HFFc6 (cell line): Measurements from ENCODE around the gene P2RY11. TPM values are rescaled to one million over a fixed set of nuclear protein-coding genes. Genes with fewer than 3 reads are reported as not detected.

Source experiments
- DNase-seq: peaks from one replicate; pipeline ENCODE4 v3.0.0-alpha.2; 2018
- H3K27ac Mint-ChIP-seq: 2 replicates; pipeline ENCODE4 v1.8.0; 2020; ENCODE audit warnings: mild to moderate bottlenecking, mixed read lengths
- H3K27me3 Mint-ChIP-seq: 2 replicates; pipeline ENCODE4 v1.8.0; 2021; ENCODE audit warnings: mild to moderate bottlenecking, moderate library complexity, mixed read lengths; ENCODE audit not compliant: insufficient read depth
- H3K36me3 Mint-ChIP-seq: 2 replicates; pipeline ENCODE4 v1.8.0; 2021; ENCODE audit warnings: low read depth, mixed read lengths
- H3K4me1 Mint-ChIP-seq: 2 replicates; pipeline ENCODE4 v1.8.0; 2020; ENCODE audit warnings: low read depth, mixed read lengths
- H3K4me3 Mint-ChIP-seq: 2 replicates; pipeline ENCODE4 v1.8.0; 2020; ENCODE audit warnings: mild to moderate bottlenecking, moderate library complexity, mixed read lengths
- H3K9me3 Mint-ChIP-seq: 2 replicates; pipeline ENCODE4 v1.8.0; 2020; ENCODE audit warnings: mild to moderate bottlenecking, mixed read lengths
- total RNA-seq, 6 experiments: library from RNA; stranded (reverse); fragmentation: NEBNext Ultra II Directional; extraction: Animal tissue kit (Norgen Biotek cat#: 25700); gene quantifications; 2 replicates in 1 of 6; 3 replicates in 5 of 6; pipeline ENCODE4 v1.2.3, GENCODE V29; 2021
- TF ChIP-seq, protein P1 (sequence below): fragments of 200-600 bp; sonication (generic); IDR thresholded peaks from 2 replicates; pipeline ENCODE4 v1.5.0; 2021; ENCODE audit warnings: antibody characterized with exemption, mild to moderate bottlenecking

Gene P2RY11
- total RNA-seq, 6 experiments from 2014 or later, result 4.5 to 9.9 (median 5.4) TPM

DNA sequence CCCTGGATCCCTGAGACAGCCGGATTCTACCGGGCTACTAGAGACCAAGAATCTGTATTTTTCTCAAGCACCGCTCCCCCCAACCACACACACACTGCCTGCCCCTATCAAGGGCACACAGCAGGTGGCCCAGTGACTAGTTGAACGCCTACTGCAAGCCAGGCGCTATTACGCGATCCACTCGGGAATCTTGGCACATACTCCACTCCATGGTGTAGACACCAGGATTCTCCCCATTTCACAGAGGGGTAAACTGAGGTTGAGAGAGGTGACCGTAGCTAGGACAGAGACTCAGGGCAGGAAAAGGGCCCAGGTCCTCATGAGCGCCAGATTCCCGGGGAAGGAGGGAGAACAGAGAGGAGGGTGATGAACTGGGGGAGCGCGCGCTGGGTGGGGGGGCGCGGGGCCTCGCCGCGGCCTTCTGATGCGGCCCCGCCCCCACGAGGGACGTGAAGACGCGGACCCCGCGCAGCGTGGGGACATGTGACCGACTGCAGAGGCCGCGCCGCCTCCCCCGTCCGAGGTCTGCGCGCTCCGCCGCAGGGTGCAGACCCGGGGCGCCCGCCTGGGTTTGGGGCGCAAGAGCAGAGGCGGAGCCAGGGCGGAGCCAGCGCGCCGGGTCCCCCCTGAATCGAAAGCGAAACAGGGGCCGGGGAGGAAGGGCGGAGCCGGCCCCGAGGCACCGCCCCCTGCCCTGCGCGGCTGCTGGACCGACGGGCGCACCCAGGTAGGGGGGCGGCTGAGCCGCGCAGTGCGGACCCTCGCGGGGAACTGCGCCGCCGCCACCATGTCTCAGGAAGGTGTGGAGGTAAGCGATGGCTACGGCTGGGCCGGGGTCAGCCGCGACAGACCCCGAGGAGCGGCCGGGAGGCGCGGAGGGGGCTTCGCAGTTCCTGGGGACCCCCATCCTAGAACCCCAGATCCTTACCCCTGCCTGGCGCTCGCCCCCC is 25.6 kb upstream of the P2RY11 start, which contains the start of gene SHFL:
TSS of gene SHFL (plus strand) at position 677 of the 950 bp plus-strand sequence. CDS start at position 788, 111 bp downstream.
- Mint-ChIP-seq H3K4me1 (no peaks in the 10 kb centered on the region), H3K36me3 (peaks cover 5% of the 10 kb centered on the region), H3K27me3 (peaks cover 4% of the 10 kb centered on the region), H3K27ac (peak within 1 kb of the TSS; percentile 65), H3K9me3 (no peaks in the 10 kb centered on the region), H3K4me3 (peak within 1 kb of the TSS; percentile 85)
- TF ChIP-seq, protein P1, sequence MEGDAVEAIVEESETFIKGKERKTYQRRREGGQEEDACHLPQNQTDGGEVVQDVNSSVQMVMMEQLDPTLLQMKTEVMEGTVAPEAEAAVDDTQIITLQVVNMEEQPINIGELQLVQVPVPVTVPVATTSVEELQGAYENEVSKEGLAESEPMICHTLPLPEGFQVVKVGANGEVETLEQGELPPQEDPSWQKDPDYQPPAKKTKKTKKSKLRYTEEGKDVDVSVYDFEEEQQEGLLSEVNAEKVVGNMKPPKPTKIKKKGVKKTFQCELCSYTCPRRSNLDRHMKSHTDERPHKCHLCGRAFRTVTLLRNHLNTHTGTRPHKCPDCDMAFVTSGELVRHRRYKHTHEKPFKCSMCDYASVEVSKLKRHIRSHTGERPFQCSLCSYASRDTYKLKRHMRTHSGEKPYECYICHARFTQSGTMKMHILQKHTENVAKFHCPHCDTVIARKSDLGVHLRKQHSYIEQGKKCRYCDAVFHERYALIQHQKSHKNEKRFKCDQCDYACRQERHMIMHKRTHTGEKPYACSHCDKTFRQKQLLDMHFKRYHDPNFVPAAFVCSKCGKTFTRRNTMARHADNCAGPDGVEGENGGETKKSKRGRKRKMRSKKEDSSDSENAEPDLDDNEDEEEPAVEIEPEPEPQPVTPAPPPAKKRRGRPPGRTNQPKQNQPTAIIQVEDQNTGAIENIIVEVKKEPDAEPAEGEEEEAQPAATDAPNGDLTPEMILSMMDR, result no peak
- peak; percentile 27 for DNase-seq

DNA sequence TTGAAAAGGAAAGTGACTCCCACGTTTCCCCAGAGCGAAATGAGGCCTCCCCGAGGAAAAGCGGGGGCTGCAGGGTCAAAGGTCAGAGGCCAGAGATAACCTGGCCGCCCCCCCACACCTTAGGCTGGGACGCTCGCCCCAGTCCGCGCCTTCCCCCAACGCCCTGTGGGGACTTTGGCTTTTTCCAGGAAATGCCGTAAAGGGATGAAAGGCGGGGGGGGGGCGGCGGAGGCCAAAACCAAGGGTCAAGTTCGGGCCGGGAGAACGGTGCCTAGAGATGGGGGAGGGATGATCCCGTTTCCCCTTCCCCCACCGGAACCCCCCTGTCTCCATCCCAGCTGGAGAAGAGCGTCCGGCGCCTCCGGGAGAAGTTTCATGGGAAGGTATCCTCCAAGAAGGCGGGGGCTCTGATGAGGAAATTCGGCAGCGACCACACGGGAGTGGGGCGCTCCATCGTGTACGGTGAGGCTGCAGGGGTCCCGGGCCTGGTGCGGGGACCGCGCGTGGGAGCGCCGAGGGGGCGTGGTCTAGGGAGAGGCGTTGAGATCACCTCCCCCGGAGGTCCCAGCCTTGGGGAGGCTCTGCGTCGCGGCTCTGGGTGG is 24.8 kb upstream of the P2RY11 start:
- no peak for DNase-seq
- Mint-ChIP-seq H3K4me1 (no peaks in the 10 kb centered on the region), H3K36me3 (peaks cover 7% of the 10 kb centered on the region), H3K4me3 (peak overlapping the region; percentile 85), H3K9me3 (no peaks in the 10 kb centered on the region), H3K27me3 (peaks cover 4% of the 10 kb centered on the region; the same call in 1 of the 2 replicates), H3K27ac (no peak overlapping the region)
- TF ChIP-seq, protein P1, result no peak

DNA sequence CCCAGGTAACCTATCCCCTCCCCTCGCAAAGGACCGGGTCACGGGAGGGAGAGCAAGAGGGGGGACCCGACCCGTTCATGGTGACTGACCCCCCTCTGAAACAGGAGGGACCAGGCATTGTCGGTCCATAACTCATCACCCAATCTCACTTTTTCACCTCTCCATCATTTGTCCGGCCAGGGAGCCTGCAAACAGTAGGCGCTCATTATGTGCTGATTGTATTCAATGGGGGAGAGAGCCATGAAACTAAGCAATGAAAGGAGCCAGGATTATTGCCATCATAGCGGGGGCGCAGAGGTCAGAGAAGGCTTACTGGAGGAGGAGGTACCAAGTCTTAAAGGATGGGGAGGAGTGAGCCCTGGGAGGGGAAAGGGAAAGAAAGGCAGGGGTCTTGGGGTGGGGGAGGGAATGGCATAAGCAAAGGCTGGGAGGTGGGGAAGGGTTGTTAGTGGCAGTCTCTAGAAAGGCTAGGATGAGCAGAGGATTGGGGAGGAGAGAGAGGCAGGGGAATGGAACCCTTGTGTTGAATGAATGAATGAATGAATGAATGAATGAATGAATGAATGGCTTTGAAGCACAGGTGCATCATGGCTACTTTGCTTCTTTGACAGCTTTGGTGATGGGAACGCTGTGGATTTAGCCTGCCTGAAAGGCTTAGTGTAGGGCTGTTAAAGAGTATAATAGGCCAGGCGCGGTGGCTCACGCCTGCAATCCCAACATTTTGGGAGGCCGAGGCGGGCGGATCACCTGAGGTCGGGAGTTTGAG is 24.0 kb upstream of the P2RY11 start:
- peaks cover 4% of the 10 kb centered on the region for H3K27me3 Mint-ChIP-seq
- DNase-seq, result no peak
- H3K4me1 Mint-ChIP-seq, result no peaks in the 10 kb centered on the region
- peak overlapping the region; percentile 85; the same call in 1 of the 2 replicates for H3K4me3 Mint-ChIP-seq
- TF ChIP-seq, protein P1, result no peak
- H3K9me3 Mint-ChIP-seq, result no peaks in the 10 kb centered on the region
- no peak overlapping the region for H3K27ac Mint-ChIP-seq
- peaks cover 11% of the 10 kb centered on the region for H3K36me3 Mint-ChIP-seq

- no peak overlapping the region for H3K4me3 Mint-ChIP-seq
Measured at GRCh38 chr19:10088949-10089554, 22.4 kb upstream of the P2RY11 start.

More at GRCh38 chr19:10088949-10089554, 22.4 kb upstream of the P2RY11 start:
- Mint-ChIP-seq H3K9me3 (no peaks in the 10 kb centered on the region), H3K27ac (no peak overlapping the region), H3K4me1 (no peaks in the 10 kb centered on the region), H3K36me3 (peaks cover 26% of the 10 kb centered on the region), H3K27me3 (peaks cover 3% of the 10 kb centered on the region)
- TF ChIP-seq, protein P1, result no peak
- DNase-seq, result no peak
